SK-N-SH (cell line): Measurements from ENCODE around the gene PALLD. TPM values are rescaled to one million over a fixed set of nuclear protein-coding genes. Genes with fewer than 3 reads are reported as not detected.

Experiments used
- CTCF ChIA-PET: fragments of 300-600, 350-600 bp; formaldehyde crosslinking; extraction: SDS; loops from one replicate; lab custom pipeline; 2021; lab: Yijun Ruan, JAX
- POLR2A ChIA-PET: fragments of 350-600 bp; sonication (Branson Sonifier 250); formaldehyde crosslinking; extraction: SDS; loops from one replicate; lab custom pipeline; 2020; ENCODE audit warnings: antibody characterized with exemption, inconsistent platforms; lab: Yijun Ruan, JAX
- DNase-seq: peaks from one replicate; pipeline ENCODE4 v3.0.0; 2012
- H2AFZ ChIP-seq: fragments of 200-600 bp; sonication (generic); 2 replicates; pipeline ENCODE4 v1.8.1; 2016; ENCODE audit warnings: antibody characterized with exemption, mild to moderate bottlenecking, low read depth
- H3F3A ChIP-seq: fragments of 200-600 bp; sonication (generic); replicated peaks from 2 replicates; pipeline ENCODE3; 2016; ENCODE audit warnings: antibody characterized with exemption, mild to moderate bottlenecking; ENCODE audit not compliant: insufficient read depth
- H3K27ac ChIP-seq, 2 experiments: fragments of 200-500 bp in 1 of 2; fragments of 200-600 bp in 1 of 2; sonication (Bioruptor generic) in 1 of 2; sonication (generic), shearing (Covaris generic) in 1 of 2; 2 replicates each; pipeline versions ENCODE4 v1.5.1 to v1.6.1; 2014 to 2016; ENCODE audit warnings: low read depth in 2 of 2, inconsistent platforms in 1 of 2, low read length in 1 of 2, mild to moderate bottlenecking in 1 of 2, mixed read lengths in 1 of 2
- H3K27me3 ChIP-seq: fragments of 200-600 bp; sonication (generic), shearing (Covaris generic); 2 replicates; pipeline ENCODE4 v1.6.1; 2016; ENCODE audit warnings: mixed run types; ENCODE audit not compliant: insufficient read depth
- H3K36me3 ChIP-seq, 2 experiments: fragments of 200-500 bp in 1 of 2; fragments of 200-600 bp in 1 of 2; sonication (Bioruptor generic) in 1 of 2; sonication (generic) in 1 of 2; replicated peaks in 1 of 2; 2 replicates each; pipeline versions ENCODE3 to v1.5.1; 2014 to 2016; ENCODE audit warnings: low read length in 1 of 2, mild to moderate bottlenecking in 1 of 2; ENCODE audit not compliant: insufficient read depth in 2 of 2, control insufficient read depth in 1 of 2
- H3K4me1 ChIP-seq, 2 experiments: fragments of 200-500 bp in 1 of 2; fragments of 200-600 bp in 1 of 2; sonication (Bioruptor generic) in 1 of 2; sonication (generic), shearing (Covaris generic) in 1 of 2; 2 replicates each; pipeline versions ENCODE4 v1.5.1 to v1.6.1; 2014 to 2016; ENCODE audit warnings: low read depth in 1 of 2, low read length in 1 of 2, mixed run types in 1 of 2; ENCODE audit not compliant: insufficient read depth in 2 of 2, control insufficient read depth in 1 of 2
- H3K4me2 ChIP-seq: fragments of 200-600 bp; sonication (generic), shearing (Covaris generic); 2 replicates; pipeline ENCODE4 v1.6.1; 2017; ENCODE audit warnings: mixed run types
- H3K4me3 ChIP-seq, 2 experiments: fragments of 200-500 bp in 1 of 2; fragments of 200-600 bp in 1 of 2; sonication (Bioruptor generic) in 1 of 2; sonication (generic), shearing (Covaris generic) in 1 of 2; 2 replicates each; pipeline versions ENCODE4 v1.5.1 to v1.8.1; 2014 to 2016; ENCODE audit warnings: low read depth in 2 of 2, inconsistent platforms in 1 of 2, low read length in 1 of 2, mild to moderate bottlenecking in 1 of 2, mixed read lengths in 1 of 2, moderate library complexity in 1 of 2
- H3K79me2 ChIP-seq: fragments of 200-600 bp; sonication (generic); 2 replicates; pipeline ENCODE4 v1.8.1; 2017; ENCODE audit warnings: mild to moderate bottlenecking; ENCODE audit not compliant: insufficient read depth
- H3K9ac ChIP-seq: fragments of 200-600 bp; sonication (generic); 2 replicates; pipeline ENCODE4 v1.6.1; 2017; ENCODE audit warnings: mixed run types
- H3K9me2 ChIP-seq: fragments of 200-600 bp; sonication (generic); 2 replicates; pipeline ENCODE4 v1.6.1; 2017; ENCODE audit warnings: mixed run types
- H3K9me3 ChIP-seq: fragments of 200-600 bp; sonication (generic); 2 replicates; pipeline ENCODE4 v1.6.1; 2017; ENCODE audit warnings: mixed run types, mild to moderate bottlenecking, moderate library complexity
- H4K20me1 ChIP-seq: fragments of 200-600 bp; sonication (generic); 2 replicates; pipeline ENCODE4 v1.6.1; 2017; ENCODE audit warnings: mild to moderate bottlenecking, mixed run types; ENCODE audit not compliant: insufficient read depth
- CHD2 ChIP-seq: fragments of 150-350 bp; IDR thresholded peaks from 2 replicates; pipeline ENCODE4 v1.6.1; 2018; ENCODE audit warnings: low read length; ENCODE audit not compliant: partially characterized antibody
- ELF1 ChIP-seq: IDR thresholded peaks from 2 replicates; pipeline ENCODE4 v1.4.0; 2012
- EP300 ChIP-seq, 2 experiments: IDR thresholded peaks; 2 replicates each; pipeline versions ENCODE4 v1.4.0 to v1.6.1; 2012; ENCODE audit warnings: borderline replicate concordance in 1 of 2, low read depth in 1 of 2, low read length in 1 of 2
- EZH2phosphoT487 ChIP-seq: fragments of 200-600 bp; sonication (generic); IDR thresholded peaks from 2 replicates; pipeline ENCODE4 v1.6.1; 2017; ENCODE audit warnings: low read depth, mixed run types, mild to moderate bottlenecking, antibody characterized with exemption, moderate library complexity, borderline replicate concordance
- GABPA ChIP-seq: IDR thresholded peaks from 2 replicates; pipeline ENCODE4 v1.4.0; 2012; ENCODE audit warnings: low read depth, mild to moderate bottlenecking
- GATA2 ChIP-seq: sonication (generic); formaldehyde crosslinking; IDR thresholded peaks from 2 replicates; pipeline ENCODE4 v1.5.0; 2020; ENCODE audit warnings: mild to moderate bottlenecking, missing genetic modification reagents
- JUND ChIP-seq: IDR thresholded peaks from 2 replicates; pipeline ENCODE4 v1.4.0; 2012
- MEF2A ChIP-seq: IDR thresholded peaks from 2 replicates; pipeline ENCODE4 v1.4.0; 2012; ENCODE audit warnings: low read depth, borderline replicate concordance
- MXI1 ChIP-seq: IDR thresholded peaks from 2 replicates; pipeline ENCODE4 v1.6.1; 2012; ENCODE audit warnings: mild to moderate bottlenecking, low read depth, low read length, improper control_type of control experiment
- NRF1 ChIP-seq: IDR thresholded peaks from 2 replicates; pipeline ENCODE4 v1.6.1; 2012; ENCODE audit warnings: low read depth, mild to moderate bottlenecking, low read length
- POLR2AphosphoS5 ChIP-seq: IDR thresholded peaks from 2 replicates; pipeline ENCODE4 v1.6.1; 2012; ENCODE audit warnings: low read depth, low read length
- RAD21 ChIP-seq: IDR thresholded peaks from 2 replicates; pipeline ENCODE4 v1.6.1; 2012; ENCODE audit warnings: mild to moderate bottlenecking, low read length
- RCOR1 ChIP-seq: fragments of 150-350 bp; IDR thresholded peaks from 2 replicates; pipeline ENCODE4 v1.6.1; 2017; ENCODE audit warnings: antibody characterized with exemption, low read length
- RXRA ChIP-seq: IDR thresholded peaks from 2 replicates; pipeline ENCODE4 v1.4.0; 2012; ENCODE audit warnings: low read depth, mild to moderate bottlenecking, borderline replicate concordance
- TCF12 ChIP-seq: IDR thresholded peaks from 2 replicates; pipeline ENCODE4 v1.4.0; 2012
- TEAD4 ChIP-seq: IDR thresholded peaks from 2 replicates; pipeline ENCODE4 v1.4.0; 2012; ENCODE audit warnings: mild to moderate bottlenecking, borderline replicate concordance; ENCODE audit not compliant: insufficient read depth
- USF2 ChIP-seq: fragments of 150-350 bp; IDR thresholded peaks from 2 replicates; pipeline ENCODE4 v1.6.1; 2017; ENCODE audit warnings: antibody characterized with exemption, low read length, low read depth, borderline replicate concordance
- WGBS: methylation state at CpG from one replicate; pipeline ENCODE4 v1.1.6; 2017; ENCODE audit warnings: low lambda C conversion rate; 5-methylcytosine and 5-hydroxymethylcytosine counted together
- polyA plus RNA-seq, 3 experiments: library from polyadenylated mRNA; depleted of rRNA; stranded (reverse); fragments of >200 nt; gene quantifications; 2 replicates each; pipeline ENCODE4 v1.2.3, GENCODE V29; 2012
- TF ChIP-seq, protein P1 (sequence below): IDR thresholded peaks from 2 replicates; pipeline ENCODE4; 2012
- TF ChIP-seq, protein P2 (sequence below): IDR thresholded peaks from 2 replicates; pipeline ENCODE4 v1.4.0; 2012; ENCODE audit warnings: low read depth, borderline replicate concordance

The PALLD gene
- polyA plus RNA-seq, 1 of the 3 experiments (the other 2 are of a cell fraction) = 33.0 TPM

DNA sequence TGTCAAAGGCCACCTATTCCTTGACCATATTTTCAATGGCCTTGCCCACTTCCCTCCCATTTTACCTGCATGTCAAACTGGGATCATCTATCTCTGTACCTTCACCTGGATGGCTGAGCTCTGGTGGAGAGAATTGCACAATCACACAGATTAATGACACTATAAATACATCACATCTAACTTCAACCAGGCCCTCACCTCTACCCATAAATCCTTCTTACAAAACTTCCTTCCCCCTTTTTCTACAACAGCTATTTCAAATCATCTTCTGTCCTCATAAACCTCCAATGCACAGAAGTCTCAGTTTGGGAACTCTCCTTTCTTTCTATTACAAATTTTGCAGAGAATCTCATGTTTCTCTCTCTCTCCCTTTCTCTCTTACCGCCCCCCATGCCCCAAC lies 9.2 kb downstream of the PALLD start:
- Histone ChIP-seq H4K20me1 (no peaks in the 10 kb centered on the region), H3K9me3 (no peaks in the 10 kb centered on the region), H3F3A (no peaks in the 10 kb centered on the region), H3K79me2 (no peaks in the 10 kb centered on the region), H3K4me1 (no peaks in the 10 kb centered on the region; a peak in 1 of 4 replicates), H3K27ac (no peak overlapping the region), H3K4me2 (no peak overlapping the region), H3K27me3 (no peaks in the 10 kb centered on the region), H3K9me2 (no peaks in the 10 kb centered on the region), H3K4me3 (no peak overlapping the region), H2AFZ (no peak overlapping the region), H3K9ac (no peak overlapping the region), H3K36me3 (no peaks in the 10 kb centered on the region)
- ChIA-PET CTCF (interaction anchor here (1.0 to 2.1 kb wide), 4 partner anchors 8 to 416 kb away, joined by 3 to 7 read pairs (median 4); partner anchors contain the start of gene PALLD), POLR2A (no interaction called here)
- TF ChIP-seq MXI1 (no peak), GATA2 (no peak), TEAD4 (no peak), RCOR1 (no peak), RAD21 (no peak)
- TF ChIP-seq, protein P1, sequence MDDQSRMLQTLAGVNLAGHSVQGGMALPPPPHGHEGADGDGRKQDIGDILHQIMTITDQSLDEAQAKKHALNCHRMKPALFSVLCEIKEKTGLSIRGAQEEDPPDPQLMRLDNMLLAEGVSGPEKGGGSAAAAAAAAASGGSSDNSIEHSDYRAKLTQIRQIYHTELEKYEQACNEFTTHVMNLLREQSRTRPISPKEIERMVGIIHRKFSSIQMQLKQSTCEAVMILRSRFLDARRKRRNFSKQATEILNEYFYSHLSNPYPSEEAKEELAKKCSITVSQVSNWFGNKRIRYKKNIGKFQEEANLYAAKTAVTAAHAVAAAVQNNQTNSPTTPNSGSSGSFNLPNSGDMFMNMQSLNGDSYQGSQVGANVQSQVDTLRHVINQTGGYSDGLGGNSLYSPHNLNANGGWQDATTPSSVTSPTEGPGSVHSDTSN = no peak
- no peak for DNase-seq
- 76% methylated on average over 1 of the region's 1 CpG for WGBS

GRCh38 chr4:168507178-168507815 lies 10.4 kb downstream of the PALLD start:
- no peak for DNase-seq
- Histone ChIP-seq H3K4me1 (no peaks in the 10 kb centered on the region; a peak in 1 of 4 replicates), H4K20me1 (no peaks in the 10 kb centered on the region), H3K79me2 (no peaks in the 10 kb centered on the region), H3K9me2 (no peaks in the 10 kb centered on the region), H3K4me3 (no peak overlapping the region), H3K27ac (no peak overlapping the region), H3F3A (no peaks in the 10 kb centered on the region), H2AFZ (no peak overlapping the region), H3K36me3 (no peaks in the 10 kb centered on the region), H3K9me3 (no peaks in the 10 kb centered on the region), H3K27me3 (no peaks in the 10 kb centered on the region), H3K9ac (no peak overlapping the region), H3K4me2 (no peak overlapping the region)
- TF ChIP-seq RCOR1 (no peak), NRF1 (no peak)
- CTCF ChIA-PET = interaction anchor here (0.8 to 2.1 kb wide), 3 partner anchors 13 to 416 kb away, joined by 3 to 7 read pairs (median 3); no protein-coding TSS in a partner anchor
- POLR2A ChIA-PET = no interaction called here
- WGBS = 75% methylated on average over 7 of the region's 7 CpGs

- Histone ChIP-seq H3K4me3 (no peak overlapping the region), H3K27me3 (no peaks in the 10 kb centered on the region), H2AFZ (no peak overlapping the region), H3K4me2 (no peak overlapping the region), H3K4me1 (no peaks in the 10 kb centered on the region; a peak in 1 of 4 replicates), H3F3A (no peaks in the 10 kb centered on the region), H4K20me1 (no peaks in the 10 kb centered on the region), H3K9ac (no peak overlapping the region), H3K27ac (no peak overlapping the region), H3K9me3 (no peaks in the 10 kb centered on the region), H3K9me2 (no peaks in the 10 kb centered on the region), H3K36me3 (no peaks in the 10 kb centered on the region), H3K79me2 (no peaks in the 10 kb centered on the region)
- ChIA-PET POLR2A (interaction anchor here (0.6 kb wide), 1 partner anchor 502 kb away, joined by 3 read pairs; the partner anchor contains the start of gene CBR4), CTCF (interaction anchor here (0.7 to 1.4 kb wide), 2 partner anchors 28 to 312 kb away, joined by 3 to 4 read pairs; no protein-coding TSS in a partner anchor)
- WGBS = 73% methylated on average over 3 of the region's 3 CpGs
- no peak for DNase-seq
- no peak for TF ChIP-seq MXI1
- TF ChIP-seq EP300 (IDR thresholded peaks at IDR 0.05; ENCODE audit: borderline replicate concordance in 1 of 2, low read depth in 1 of 2, low read length in 1 of 2) = no peak
- TF ChIP-seq RCOR1 = no peak
- TF ChIP-seq POLR2AphosphoS5 = no peak
- TF ChIP-seq GABPA = no peak
- no peak for TF ChIP-seq JUND
- no peak for TF ChIP-seq RXRA
- TF ChIP-seq, protein P2, sequence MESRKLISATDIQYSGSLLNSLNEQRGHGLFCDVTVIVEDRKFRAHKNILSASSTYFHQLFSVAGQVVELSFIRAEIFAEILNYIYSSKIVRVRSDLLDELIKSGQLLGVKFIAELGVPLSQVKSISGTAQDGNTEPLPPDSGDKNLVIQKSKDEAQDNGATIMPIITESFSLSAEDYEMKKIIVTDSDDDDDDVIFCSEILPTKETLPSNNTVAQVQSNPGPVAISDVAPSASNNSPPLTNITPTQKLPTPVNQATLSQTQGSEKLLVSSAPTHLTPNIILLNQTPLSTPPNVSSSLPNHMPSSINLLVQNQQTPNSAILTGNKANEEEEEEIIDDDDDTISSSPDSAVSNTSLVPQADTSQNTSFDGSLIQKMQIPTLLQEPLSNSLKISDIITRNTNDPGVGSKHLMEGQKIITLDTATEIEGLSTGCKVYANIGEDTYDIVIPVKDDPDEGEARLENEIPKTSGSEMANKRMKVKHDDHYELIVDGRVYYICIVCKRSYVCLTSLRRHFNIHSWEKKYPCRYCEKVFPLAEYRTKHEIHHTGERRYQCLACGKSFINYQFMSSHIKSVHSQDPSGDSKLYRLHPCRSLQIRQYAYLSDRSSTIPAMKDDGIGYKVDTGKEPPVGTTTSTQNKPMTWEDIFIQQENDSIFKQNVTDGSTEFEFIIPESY = no peak
- no peak for TF ChIP-seq ELF1
- TF ChIP-seq CHD2 = no peak
- TF ChIP-seq MEF2A = no peak
- TF ChIP-seq NRF1 = no peak
- TF ChIP-seq EZH2phosphoT487 = no peak
- TF ChIP-seq TEAD4 = no peak
- TF ChIP-seq USF2 = no peak
- TF ChIP-seq TCF12 = no peak
Measured at GRCh38 chr4:168508683-168509082, 11.8 kb downstream of the PALLD start.
